GM18870 (cell line): ENCODE measurements around the gene PUM1.
"Not testable (repeated sequence)": the region's sequence is repeated elsewhere in the genome, so short reads cannot be mapped to it uniquely, and the experiment has no call there.

Experiments used
- ATAC-seq: cut with Tn5 transposase; IDR thresholded peaks from one replicate; pipeline ENCODE4 v1.9.1; 2021; ENCODE audit warnings: moderate library complexity; ENCODE audit not compliant: unreplicated experiment

The PUM1 gene

GRCh38 chr1:31063631-31064030 is 1.9 kb downstream of the PUM1 start:
- ATAC-seq: no peak

GRCh38 chr1:31062867-31063380 is 2.6 kb downstream of the PUM1 start:
- no peak for ATAC-seq

- ATAC-seq: not testable (repeated sequence)
Measured at GRCh38 chr1:31062162-31062866, 3.2 kb downstream of the PUM1 start.

- ATAC-seq: no peak
Measured at GRCh38 chr1:31058012-31058411, 7.5 kb downstream of the PUM1 start.

- no peak for ATAC-seq
Measured at GRCh38 chr1:31055953-31056352, 9.6 kb downstream of the PUM1 start.

- ATAC-seq: no peak
Measured at GRCh38 chr1:31055501-31055900, 10.0 kb downstream of the PUM1 start.

- ATAC-seq: no peak
Measured at GRCh38 chr1:31054958-31055481, 10.5 kb downstream of the PUM1 start.

- no peak for ATAC-seq
Measured at GRCh38 chr1:31054349-31054748, 11.2 kb downstream of the PUM1 start.

- not testable (repeated sequence) for ATAC-seq
Measured at GRCh38 chr1:31052613-31053012, 12.9 kb downstream of the PUM1 start.

- ATAC-seq: no peak
Measured at GRCh38 chr1:31051611-31052010, 13.9 kb downstream of the PUM1 start.

GRCh38 chr1:31047507-31047906 is 18.0 kb downstream of the PUM1 start:
- ATAC-seq: not testable (repeated sequence)

GRCh38 chr1:31043631-31044030 is 21.9 kb downstream of the PUM1 start:
- no peak for ATAC-seq

GRCh38 chr1:31042656-31043055 is 22.9 kb downstream of the PUM1 start:
- no peak for ATAC-seq

GRCh38 chr1:31041529-31041928 is 24.0 kb downstream of the PUM1 start:
- no peak for ATAC-seq

- no peak for ATAC-seq
Measured at GRCh38 chr1:31040038-31040437, 25.5 kb downstream of the PUM1 start.

GRCh38 chr1:31038935-31039334 is 26.6 kb downstream of the PUM1 start:
- not testable (repeated sequence) for ATAC-seq

GRCh38 chr1:31038360-31038759 is 27.2 kb downstream of the PUM1 start:
- ATAC-seq: no peak

GRCh38 chr1:31036749-31037500 is 28.6 kb downstream of the PUM1 start:
- ATAC-seq: no peak

GRCh38 chr1:31033598-31033997 is 31.9 kb downstream of the PUM1 start:
- ATAC-seq: no peak

- ATAC-seq: no peak
Measured at GRCh38 chr1:31032266-31032665, 33.3 kb downstream of the PUM1 start.

- ATAC-seq: no peak
Measured at GRCh38 chr1:31031330-31032143, 34.0 kb downstream of the PUM1 start.
